GM12878 (cell line): ENCODE measurements around the gene SRSF10. TPM values are rescaled to one million over a fixed set of nuclear protein-coding genes. Genes with fewer than 3 reads are reported as not detected.
A peak's percentile ranks its signal among the peaks of the same experiment; 100 is the strongest.

Experiments used
- ATAC-seq: fragments of 200-7000 bp; cut with Tn5 transposase; 3 replicates; pipeline ENCODE4 v1.9.1; 2020; ENCODE audit warnings: mild to moderate bottlenecking, moderate library complexity
- BruUV-seq: library from RNA; stranded (reverse); fragments of 400-500 nt; replicated peaks from 2 replicates; lab custom pipeline; 2021; lab: Mats Ljungman, UMichigan
- CTCF ChIA-PET: fragments of 300-600 bp; sonication (Branson Sonifier 250); formaldehyde crosslinking; extraction: SDS; loops from one replicate; lab custom pipeline; 2021; ENCODE audit warnings: inconsistent platforms; lab: Yijun Ruan, JAX
- POLR2A ChIA-PET: fragments of 350-600 bp; formaldehyde crosslinking; extraction: SDS; loops from one replicate; lab custom pipeline; 2021; ENCODE audit warnings: inconsistent platforms; lab: Charles Lee
- RAD21 ChIA-PET: fragments of 300-600 bp; sonication (Branson Sonifier 250); formaldehyde crosslinking; loops from one replicate; lab custom pipeline; 2023; ENCODE audit warnings: antibody characterized with exemption; ENCODE audit not compliant: unreplicated experiment; lab: Charles Lee
- SMC1A ChIA-PET: fragments of 300-600 bp; sonication (Branson Sonifier 250); formaldehyde crosslinking; loops from one replicate; lab custom pipeline; 2023; ENCODE audit not compliant: unreplicated experiment, uncharacterized antibody; lab: Charles Lee
- DNase-seq: peaks from one replicate; pipeline ENCODE4 v3.0.0-alpha.2; 2011; ENCODE audit warnings: low read depth, low spot score
- FAIRE-seq: peaks from 3 replicates; lab custom pipeline; 2011; peaks lifted over from hg19 to GRCh38; lab: Jason Lieb, UNC
- H2AFZ ChIP-seq: 2 replicates; pipeline ENCODE4 v1.6.0; 2011; ENCODE audit warnings: low read depth, low read length, control low read depth; ENCODE audit not compliant: control insufficient read depth
- H3K27ac ChIP-seq: 2 replicates; pipeline ENCODE4 v1.5.1; 2011; ENCODE audit warnings: control low read depth; ENCODE audit not compliant: control insufficient read depth, insufficient read depth
- H3K27me3 ChIP-seq, 2 experiments: replicated peaks in 1 of 2; 2 replicates each; pipeline versions ENCODE4 v1.6.0 to v1.6.1; 2011; ENCODE audit warnings: low read length in 1 of 2; ENCODE audit not compliant: control insufficient read depth in 2 of 2, insufficient read depth in 2 of 2
- H3K36me3 ChIP-seq, 2 experiments: 2 replicates each; pipeline ENCODE4 v1.5.1; 2011; ENCODE audit warnings: low read length in 1 of 2; ENCODE audit not compliant: control insufficient read depth in 2 of 2, insufficient read depth in 2 of 2
- H3K4me1 ChIP-seq: 2 replicates; pipeline ENCODE4 v1.6.1; 2011; ENCODE audit warnings: mild to moderate bottlenecking, low read length, moderate library complexity, mixed read lengths; ENCODE audit not compliant: control insufficient read depth, insufficient read depth
- H3K4me2 ChIP-seq: 2 replicates; pipeline ENCODE4 v1.6.0; 2011; ENCODE audit warnings: control low read depth; ENCODE audit not compliant: control insufficient read depth, insufficient read depth
- H3K4me3 ChIP-seq: fragments of 200-600 bp; sonication (generic); 2 replicates; pipeline ENCODE4 v1.5.1; 2016
- H3K79me2 ChIP-seq: 2 replicates; pipeline ENCODE4 v1.6.0; 2011; ENCODE audit warnings: low read length; ENCODE audit not compliant: control insufficient read depth, insufficient read depth
- H3K9ac ChIP-seq: 2 replicates; pipeline ENCODE4 v1.8.0; 2011; ENCODE audit warnings: low read length, control low read depth, mixed read lengths; ENCODE audit not compliant: control insufficient read depth, insufficient read depth
- H3K9me3 ChIP-seq: replicated peaks from 3 replicates; pipeline ENCODE4 v1.5.1; 2011; ENCODE audit warnings: mild to moderate bottlenecking, low read length; ENCODE audit not compliant: control insufficient read depth, insufficient read depth
- H4K20me1 ChIP-seq: 2 replicates; pipeline ENCODE4 v1.6.0; 2011; ENCODE audit not compliant: control insufficient read depth, insufficient read depth
- BMI1 ChIP-seq: fragments of 450-650 bp; IDR thresholded peaks from 2 replicates; pipeline ENCODE4 v1.6.1; 2016; ENCODE audit warnings: mild to moderate bottlenecking, moderate library complexity, borderline replicate concordance
- CHD2 ChIP-seq: IDR thresholded peaks from 2 replicates; pipeline ENCODE4 v1.6.1; 2011; ENCODE audit warnings: low read depth, low read length, improper control_type of control experiment, borderline replicate concordance
- HDAC6 ChIP-seq: fragments of 200-600 bp; sonication (generic); IDR thresholded peaks from one replicate; pipeline ENCODE4 v1.8.0; 2017; ENCODE audit warnings: antibody characterized with exemption; ENCODE audit not compliant: unreplicated experiment
- IKZF2 ChIP-seq, 2 experiments: fragments of 450-650 bp; IDR thresholded peaks; 2 replicates each; pipeline ENCODE4 v1.6.1; 2017; ENCODE audit warnings: mild to moderate bottlenecking in 2 of 2, moderate library complexity in 2 of 2
- MEF2B ChIP-seq: fragments of 450-650 bp; IDR thresholded peaks from 2 replicates; pipeline ENCODE4 v1.6.1; 2018; ENCODE audit warnings: mild to moderate bottlenecking, moderate library complexity; ENCODE audit not compliant: partially characterized antibody, poor library complexity, severe bottlenecking
- NR2C1 ChIP-seq: fragments of 450-650 bp; IDR thresholded peaks from 2 replicates; pipeline ENCODE4 v1.6.1; 2017; ENCODE audit warnings: antibody characterized with exemption, mild to moderate bottlenecking, moderate library complexity
- PML ChIP-seq: IDR thresholded peaks from 2 replicates; pipeline ENCODE4 v1.6.1; 2012; ENCODE audit warnings: low read length, inconsistent platforms
- SP1 ChIP-seq: IDR thresholded peaks from one replicate; pipeline ENCODE4 v1.6.1; 2011; ENCODE audit warnings: low read depth, low read length
- TBL1XR1 ChIP-seq: IDR thresholded peaks from 2 replicates; pipeline ENCODE4 v1.6.1; 2012; ENCODE audit warnings: low read depth, low read length, improper control_type of control experiment
- ZBTB33 ChIP-seq: fragments of 450-650 bp; IDR thresholded peaks from 2 replicates; pipeline ENCODE4 v1.6.1; 2017; ENCODE audit warnings: mild to moderate bottlenecking
- ZBTB40 ChIP-seq: fragments of 450-650 bp; IDR thresholded peaks from 2 replicates; pipeline ENCODE4 v1.6.1; 2016; ENCODE audit warnings: mild to moderate bottlenecking, moderate library complexity, borderline replicate concordance
- ZNF207 ChIP-seq: fragments of 450-650 bp; IDR thresholded peaks from 2 replicates; pipeline ENCODE4 v1.6.1; 2014; ENCODE audit warnings: antibody characterized with exemption, mild to moderate bottlenecking, borderline replicate concordance
- WGBS: methylation state at CpG from one replicate; pipeline ENCODE4 v1.1.6; 2016; ENCODE audit warnings: low lambda C conversion rate; ENCODE audit not compliant: insufficient replicate concordance, insufficient coverage; ENCODE audit errors: missing lambda C conversion rate; 5-methylcytosine and 5-hydroxymethylcytosine counted together
- in situ Hi-C: fragments of 300-500 bp; cut with MboI; formaldehyde crosslinking; loops from 9 replicates; pipeline ENCODE4 v1.14.3; 2018; ENCODE audit warnings: mixed read lengths
- intact Hi-C: fragments of 100-400 bp; cut with micrococcal nuclease; formaldehyde crosslinking; loops from one replicate; pipeline ENCODE4 v1.14.2; 2022; ENCODE audit not compliant: unreplicated experiment
- polyA plus RNA-seq, 11 experiments: library from polyadenylated mRNA; depleted of rRNA in 4 of 11; unstranded in 6 of 11; stranded (reverse) in 5 of 11; fragments of >200 nt; fragmentation: Nextera tagmentation in 4 of 11; fragmentation: Illumina TruSeq in 1 of 11; extraction: Ambion mirVana in 4 of 11; extraction: Trizol in 1 of 11; gene quantifications; 1 replicate in 1 of 11; 2 replicates in 10 of 11; pipeline versions ENCODE4 v1.2.1 to v1.2.3, GENCODE V29; 2011 to 2016; ENCODE audit warnings: inconsistent platforms in 2 of 11, missing spikeins in 2 of 11, low read depth in 1 of 11
- total RNA-seq, 4 experiments: library from RNA; depleted of rRNA in 3 of 4; stranded (reverse); fragments of >200 nt in 3 of 4; fragmentation: Illumina TruSeq in 1 of 4; extraction: Trizol in 1 of 4; gene quantifications; 2 replicates each; pipeline versions ENCODE4 v1.2.1 to v1.2.3, GENCODE V29; 2013 to 2021

SRSF10 gene
- total and polyA plus RNA-seq, 10 of the 15 experiments (the other 5 are each of a cell fraction or from before 2014, with no cell fraction given) = 157 to 279 (median 222) TPM

- Histone ChIP-seq H3K4me2 (peak overlapping the region; percentile 85), H3K79me2 (peaks cover 58% of the 10 kb centered on the region), H3K27ac (peak overlapping the region; percentile 74), H3K9ac (no peak overlapping the region; the same call in 1 of the 2 replicates), H2AFZ (no peak overlapping the region), H3K36me3 (peaks cover under 1 to 15% of the 10 kb centered on the region in 2 experiments), H3K27me3 (no peaks in the 10 kb centered on the region), H3K4me1 (peaks cover 16% of the 10 kb centered on the region), H3K4me3 (peak overlapping the region; percentile 54), H4K20me1 (no peaks in the 10 kb centered on the region), H3K9me3 (no peaks in the 10 kb centered on the region)
- no TSS peak for BruUV-seq
- ChIA-PET RAD21 (interaction anchor here (0.6 to 3.5 kb wide), 11 partner anchors 9 to 311 kb away, joined by 3 to 20 read pairs (median 6); partner anchors contain the start of gene SRSF10), POLR2A (interaction anchor here (1.0 to 4.7 kb wide), 5 partner anchors 10 to 141 kb away, joined by 3 to 38 read pairs (median 7); partner anchors contain the start of gene SRSF10), CTCF (interaction anchor here (0.6 to 3.1 kb wide), 11 partner anchors 10 to 705 kb away, joined by 3 to 10 read pairs (median 5); no protein-coding TSS in a partner anchor), SMC1A (interaction anchor here (1.0 to 4.2 kb wide), 7 partner anchors 10 to 155 kb away, joined by 3 to 41 read pairs (median 7); no protein-coding TSS in a partner anchor)
- 57% methylated on average over 5 of the region's 5 CpGs for WGBS
- ATAC-seq = peak; percentile 7
- intact Hi-C loops (loop anchor here (5.0 kb wide), 1 partner anchor 427 kb away; no protein-coding TSS in a partner anchor), in situ Hi-C loops (no loop called here)
- TF ChIP-seq ZBTB40 (no peak), ZNF207 (no peak), IKZF2 (IDR thresholded peaks at IDR 0.05) (0 out of 4 replicates have a peak, but pooled peaks of 1 of the 2 experiments have one; percentile 7), CHD2 (no peak), NR2C1 (no peak), SP1 (no peak), ZBTB33 (no peak), MEF2B (no peak), PML (peak; percentile 2; the same call in 1 of the 2 replicates), HDAC6 (peak; percentile 14), TBL1XR1 (peak; percentile 48; the same call in 1 of the 2 replicates), BMI1 (peak; percentile 13; the same call in 1 of the 2 replicates)
- no peak for FAIRE-seq
- DNase-seq = no peak
These were observed 15.1 kb downstream of the SRSF10 start for GRCh38 chr1:23964790-23965740.
